Measurements from ENCODE around the gene NSDHL. TPM values are rescaled to one million over a fixed set of nuclear protein-coding genes. Genes with fewer than 3 reads are reported as not detected.
"Not testable (repeated sequence)": the region's sequence is repeated elsewhere in the genome, so short reads cannot be mapped to it uniquely, and the experiment has no call there.

Gene NSDHL
- total RNA-seq = 24.0 and 24.9 TPM in 2 replicates

DNA sequence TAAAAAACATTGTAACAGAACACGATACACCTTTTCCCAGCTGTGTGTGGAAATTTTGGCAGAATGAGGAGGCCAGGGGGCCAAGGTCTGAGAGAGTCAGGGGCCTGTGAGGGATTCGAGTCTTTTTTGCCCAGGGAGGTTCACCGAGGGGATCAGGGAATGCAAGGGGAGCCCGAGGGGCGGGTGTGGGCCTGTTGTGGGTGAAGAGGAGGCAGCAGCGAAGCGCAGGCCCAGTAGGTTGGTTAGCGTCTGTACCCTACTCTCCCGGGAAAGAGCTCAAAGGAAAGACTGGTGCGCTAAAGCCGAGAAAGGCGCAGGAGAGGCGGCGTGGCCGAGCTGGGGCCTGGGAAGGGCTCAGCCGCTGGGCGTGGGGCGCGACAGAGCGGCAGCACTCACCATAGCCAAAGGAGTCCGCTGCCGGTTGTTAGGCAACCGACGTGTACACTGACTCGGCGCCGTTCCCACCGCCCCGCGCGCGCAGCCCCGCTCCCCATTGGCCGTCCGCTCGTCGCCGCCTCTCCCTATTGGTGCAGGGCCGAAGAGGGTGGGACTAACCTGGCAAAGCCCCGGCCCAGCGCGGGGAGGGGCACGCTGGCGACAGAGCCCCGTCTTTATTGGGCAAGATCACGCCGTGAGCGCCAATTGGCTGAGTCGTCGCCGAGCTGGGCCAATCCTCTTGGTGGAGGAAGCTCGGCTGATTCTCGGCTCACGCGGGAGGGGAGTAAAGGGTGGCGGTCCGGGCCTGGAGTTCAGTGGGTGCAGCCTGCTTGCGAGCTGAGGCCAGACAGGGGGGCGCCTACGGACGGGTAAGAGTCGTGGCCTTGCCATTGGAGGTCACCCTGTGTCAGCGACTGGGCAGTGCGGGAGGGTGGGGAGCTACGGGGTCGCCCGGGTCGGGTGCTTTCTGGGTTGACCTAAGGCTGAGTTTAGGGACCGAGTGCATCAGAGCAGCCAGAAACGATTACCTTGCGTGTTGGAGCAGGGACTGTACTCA lies at the start of gene NSDHL, which contains the start of gene CETN2:
Gene NSDHL (plus strand): TSS at position 752 of the 994 bp plus-strand sequence. CDS start 15,262 bp downstream, outside the sequence.
Gene CETN2 (minus strand): TSS at position 446 of the 994 bp plus-strand sequence. CDS start 47 bp downstream, at position 399.
- peak within 1 kb of the TSS; percentile 90 for H3K27ac Mint-ChIP-seq
- H3K9me3 Mint-ChIP-seq = no peaks in the 10 kb centered on the region
- H3K4me1 Mint-ChIP-seq (ENCODE audit: low read depth) = peaks cover 19% of the 10 kb centered on the region
- DNase-seq (ENCODE audit: low spot score) = peak; percentile 91
- H3K4me3 Mint-ChIP-seq = peak within 1 kb of the TSS; percentile 94
- intact Hi-C loops (cut with micrococcal nuclease) = loop anchor here (2.0 to 10.0 kb wide), 2 partner anchors 94 to 1438 kb away; no protein-coding TSS in a partner anchor
- peaks cover 12% of the 10 kb centered on the region for H3K36me3 Mint-ChIP-seq (ENCODE audit: low read depth)
- no peaks in the 10 kb centered on the region for H3K27me3 Mint-ChIP-seq (ENCODE audit: insufficient read depth)

DNA sequence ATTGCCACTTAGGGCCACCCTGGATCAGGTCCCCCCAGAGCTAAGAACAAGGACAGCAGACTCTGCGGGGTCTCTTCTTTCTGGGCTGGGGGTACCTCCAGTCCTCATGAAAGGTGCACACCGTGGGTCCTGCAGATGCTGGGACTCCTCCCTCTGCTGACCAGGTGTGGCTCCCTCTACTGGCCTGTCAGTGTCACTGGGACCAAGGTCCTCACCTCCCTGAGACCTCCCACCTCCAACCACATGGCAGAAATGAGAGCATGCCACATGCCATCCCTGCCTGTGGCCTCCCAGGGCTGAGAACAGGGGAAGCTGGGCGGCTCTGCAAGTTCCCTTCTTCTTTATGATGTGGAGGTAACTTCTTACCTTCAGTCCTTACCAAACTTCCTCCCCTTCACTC lies 43.8 kb upstream of the NSDHL start:
- H3K4me3 Mint-ChIP-seq; intact Hi-C loops (cut with micrococcal nuclease); H3K4me1 Mint-ChIP-seq (ENCODE audit: low read depth); H3K36me3 Mint-ChIP-seq (ENCODE audit: low read depth); H3K27ac Mint-ChIP-seq; H3K27me3 Mint-ChIP-seq (ENCODE audit: insufficient read depth); DNase-seq (ENCODE audit: low spot score); H3K9me3 Mint-ChIP-seq: not testable (repeated sequence)

DNA sequence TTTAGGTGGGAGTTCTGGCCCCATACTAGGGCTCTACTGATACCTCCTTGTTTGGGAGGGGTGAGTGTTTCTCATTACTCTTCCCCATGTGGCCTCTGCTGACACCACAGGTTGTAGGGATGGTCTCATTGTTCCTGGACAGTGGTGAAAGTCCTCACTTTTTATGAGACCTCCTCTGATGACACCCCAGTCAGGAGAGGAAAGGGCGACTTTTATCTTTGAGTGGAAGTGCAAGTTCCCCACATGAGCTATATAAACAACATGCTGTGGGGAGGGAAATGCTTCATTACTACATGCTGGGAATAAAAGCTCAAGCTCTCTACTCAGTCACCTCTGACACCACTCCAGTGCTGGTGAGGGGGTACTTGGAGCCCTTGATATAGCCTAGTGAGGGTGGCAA lies 31.9 kb upstream of the NSDHL start:
- no peak overlapping the region for H3K27ac Mint-ChIP-seq
- H3K9me3 Mint-ChIP-seq = no peaks in the 10 kb centered on the region
- no peaks in the 10 kb centered on the region for H3K4me1 Mint-ChIP-seq (ENCODE audit: low read depth)
- intact Hi-C loops (cut with micrococcal nuclease) = no loop called here
- H3K36me3 Mint-ChIP-seq (ENCODE audit: low read depth) = no peaks in the 10 kb centered on the region
- DNase-seq (ENCODE audit: low spot score) = no peak
- no peak overlapping the region for H3K4me3 Mint-ChIP-seq
- H3K27me3 Mint-ChIP-seq (ENCODE audit: insufficient read depth) = peaks cover 5% of the 10 kb centered on the region

DNA sequence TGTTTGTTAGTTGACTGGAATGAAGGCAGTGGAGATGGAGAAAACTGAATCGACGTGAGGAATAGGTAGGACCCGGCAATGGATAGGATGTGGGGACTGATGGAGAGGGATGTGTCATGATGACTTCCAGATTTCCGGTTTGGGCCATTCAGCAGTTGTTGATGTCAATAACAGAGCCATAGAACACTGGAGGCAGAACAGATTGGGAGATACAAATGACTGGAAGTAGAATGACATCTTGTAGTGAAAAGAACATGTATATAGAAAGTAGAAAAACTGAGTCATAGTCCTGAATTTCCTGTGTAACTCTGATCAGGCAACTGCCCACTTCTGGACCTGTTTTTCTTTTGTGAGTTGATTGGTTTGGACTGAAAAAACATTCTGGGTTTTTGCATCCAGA lies 24.8 kb upstream of the NSDHL start:
- DNase-seq (ENCODE audit: low spot score) = no peak
- Mint-ChIP-seq H3K27me3 (ENCODE audit: insufficient read depth) (peaks cover 5% of the 10 kb centered on the region), H3K27ac (peak overlapping the region; percentile 9), H3K9me3 (no peaks in the 10 kb centered on the region), H3K4me1 (ENCODE audit: low read depth) (peaks cover 8% of the 10 kb centered on the region), H3K36me3 (ENCODE audit: low read depth) (no peaks in the 10 kb centered on the region), H3K4me3 (no peak overlapping the region)
- intact Hi-C loops (cut with micrococcal nuclease) = no loop called here

DNA sequence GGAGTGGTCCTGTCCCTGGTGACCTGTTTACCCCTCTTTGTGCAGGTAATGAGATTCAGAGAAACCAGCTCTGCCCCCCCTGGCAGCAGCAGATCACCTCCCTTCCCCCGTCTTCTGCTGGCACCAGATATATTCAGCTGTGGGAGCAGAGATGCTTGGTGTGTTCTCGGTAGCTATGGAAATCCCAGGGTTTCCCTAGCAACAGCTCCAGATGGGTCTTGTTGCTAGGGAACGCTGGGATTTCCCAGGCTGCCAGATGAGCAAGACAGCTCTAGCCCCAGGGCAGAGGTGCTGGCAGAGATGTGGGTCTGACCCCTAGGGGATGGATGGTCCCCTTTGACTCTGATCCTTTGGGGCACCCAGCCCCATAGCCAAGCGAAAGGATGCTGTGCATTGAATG lies 20.5 kb upstream of the NSDHL start:
- H3K27me3 Mint-ChIP-seq (ENCODE audit: insufficient read depth) = no peaks in the 10 kb centered on the region
- no peaks in the 10 kb centered on the region for H3K9me3 Mint-ChIP-seq
- H3K4me3 Mint-ChIP-seq = no peak overlapping the region
- H3K36me3 Mint-ChIP-seq (ENCODE audit: low read depth) = no peaks in the 10 kb centered on the region
- H3K4me1 Mint-ChIP-seq (ENCODE audit: low read depth) = peaks cover 18% of the 10 kb centered on the region
- intact Hi-C loops (cut with micrococcal nuclease) = no loop called here
- no peak overlapping the region for H3K27ac Mint-ChIP-seq
- DNase-seq (ENCODE audit: low spot score) = no peak

DNA sequence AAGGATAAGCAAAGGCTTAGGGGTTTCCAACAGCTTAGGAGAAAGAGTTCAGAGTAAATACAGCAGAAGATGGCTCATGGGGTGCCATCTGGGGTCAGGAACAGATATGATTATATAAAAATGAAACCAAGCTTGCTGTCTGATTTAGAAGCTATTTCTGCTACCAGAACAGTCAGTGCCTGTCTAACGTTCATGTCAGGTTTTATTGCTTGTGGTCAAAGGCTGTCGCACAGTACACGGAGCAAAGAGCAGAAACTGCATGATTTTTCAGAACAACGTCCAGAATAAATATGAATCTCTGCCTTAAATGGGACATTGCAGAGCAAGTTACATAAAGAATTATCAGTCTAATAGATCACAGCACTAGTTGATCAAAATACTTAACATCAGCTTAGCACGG lies 17.7 kb upstream of the NSDHL start:
- intact Hi-C loops (cut with micrococcal nuclease) = no loop called here
- no peaks in the 10 kb centered on the region for H3K36me3 Mint-ChIP-seq (ENCODE audit: low read depth)
- no peaks in the 10 kb centered on the region for H3K9me3 Mint-ChIP-seq
- no peaks in the 10 kb centered on the region for H3K27me3 Mint-ChIP-seq (ENCODE audit: insufficient read depth)
- no peak overlapping the region for H3K4me3 Mint-ChIP-seq
- no peak overlapping the region for H3K27ac Mint-ChIP-seq
- DNase-seq (ENCODE audit: low spot score) = no peak
- peaks cover 11% of the 10 kb centered on the region for H3K4me1 Mint-ChIP-seq (ENCODE audit: low read depth)

DNA sequence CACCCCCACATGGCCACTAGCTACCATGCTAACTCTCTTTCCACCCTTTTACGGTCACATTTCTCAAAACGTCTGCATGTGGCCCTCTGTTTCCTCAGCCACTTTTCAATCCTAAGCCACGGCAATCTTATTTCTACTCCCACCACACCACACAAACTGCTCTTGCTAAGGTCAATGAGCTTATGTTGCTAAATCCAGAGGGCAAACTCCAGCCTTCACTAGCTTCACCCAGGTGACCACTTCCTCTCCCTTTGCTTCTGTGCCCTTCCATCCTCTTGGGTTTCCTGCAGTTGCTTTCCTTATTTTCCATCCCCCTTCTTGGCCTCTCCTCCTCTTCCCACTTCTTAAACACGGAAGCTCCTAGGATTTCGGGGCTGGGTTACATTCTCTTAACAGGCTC lies 16.8 kb upstream of the NSDHL start:
- no peaks in the 10 kb centered on the region for H3K9me3 Mint-ChIP-seq
- no peak for DNase-seq (ENCODE audit: low spot score)
- H3K4me1 Mint-ChIP-seq (ENCODE audit: low read depth) = peaks cover 11% of the 10 kb centered on the region
- no peak overlapping the region for H3K27ac Mint-ChIP-seq
- H3K27me3 Mint-ChIP-seq (ENCODE audit: insufficient read depth) = no peaks in the 10 kb centered on the region
- intact Hi-C loops (cut with micrococcal nuclease) = no loop called here
- no peak overlapping the region for H3K4me3 Mint-ChIP-seq
- no peaks in the 10 kb centered on the region for H3K36me3 Mint-ChIP-seq (ENCODE audit: low read depth)

DNA sequence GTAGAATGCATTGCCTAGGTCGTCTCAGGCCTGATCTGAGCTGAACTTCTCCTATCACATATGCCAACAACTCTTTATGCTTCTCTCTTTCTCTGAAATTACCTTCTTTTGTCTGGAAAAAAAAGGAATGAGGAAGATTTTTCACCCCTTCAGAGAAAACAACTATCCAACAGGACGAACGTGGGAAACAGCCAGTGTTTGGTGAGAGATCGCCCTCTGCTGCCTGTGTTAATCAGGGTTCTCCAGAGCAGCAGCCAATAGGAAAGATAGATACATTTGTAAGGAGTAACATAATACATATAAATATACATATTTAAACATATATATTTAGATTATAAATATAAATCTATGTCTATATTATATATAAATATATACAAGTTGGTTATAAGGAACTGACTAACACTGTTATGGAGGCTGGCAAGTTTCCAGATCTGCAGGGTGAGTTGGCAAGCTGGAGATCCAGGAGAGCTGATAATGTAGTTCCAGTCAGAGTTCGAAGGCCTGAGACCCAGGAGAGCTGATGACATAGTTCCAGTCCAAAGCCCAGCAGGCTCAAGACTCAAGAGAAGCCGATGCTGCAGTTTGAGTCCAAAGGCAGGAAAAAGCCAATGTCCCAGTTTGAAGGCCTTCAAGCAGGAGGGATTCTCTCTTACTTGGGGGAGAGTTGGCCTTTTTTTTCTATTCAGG lies 13.6 kb upstream of the NSDHL start:
- Mint-ChIP-seq H3K9me3 (no peaks in the 10 kb centered on the region), H3K27ac (no peak overlapping the region), H3K36me3 (ENCODE audit: low read depth) (no peaks in the 10 kb centered on the region), H3K4me1 (ENCODE audit: low read depth) (peaks cover 11% of the 10 kb centered on the region), H3K4me3 (no peak overlapping the region), H3K27me3 (ENCODE audit: insufficient read depth) (no peaks in the 10 kb centered on the region)
- intact Hi-C loops (cut with micrococcal nuclease) = loop anchor here (5.0 kb wide), 1 partner anchor 1065 kb away; no protein-coding TSS in a partner anchor
- DNase-seq (ENCODE audit: low spot score) = no peak

DNA sequence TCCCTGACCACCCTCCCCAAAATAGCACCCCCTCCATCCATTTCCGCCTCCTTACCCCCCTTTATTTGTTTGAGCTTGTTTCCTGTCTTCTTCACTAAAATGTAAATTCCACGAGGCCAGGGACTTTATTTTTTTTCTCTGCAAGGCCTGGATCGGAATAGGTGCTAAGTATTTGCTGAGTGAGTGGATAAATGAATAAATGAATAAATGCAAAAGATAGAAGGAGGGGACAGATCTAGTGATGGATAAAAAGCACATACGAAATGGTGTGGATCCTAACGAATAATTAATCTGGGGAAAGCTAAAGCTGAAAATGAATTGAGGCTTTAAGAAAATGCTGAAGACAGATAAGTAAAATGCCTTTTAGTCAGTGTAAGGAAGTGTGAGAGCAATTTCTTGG lies 12.5 kb upstream of the NSDHL start:
- no peak for DNase-seq (ENCODE audit: low spot score)
- intact Hi-C loops (cut with micrococcal nuclease) = loop anchor here (5.0 kb wide), 1 partner anchor 1066 kb away; no protein-coding TSS in a partner anchor
- no peaks in the 10 kb centered on the region for H3K9me3 Mint-ChIP-seq
- peaks cover 11% of the 10 kb centered on the region for H3K4me1 Mint-ChIP-seq (ENCODE audit: low read depth)
- H3K36me3 Mint-ChIP-seq (ENCODE audit: low read depth) = no peaks in the 10 kb centered on the region
- no peaks in the 10 kb centered on the region for H3K27me3 Mint-ChIP-seq (ENCODE audit: insufficient read depth)
- H3K4me3 Mint-ChIP-seq = no peak overlapping the region
- no peak overlapping the region for H3K27ac Mint-ChIP-seq

DNA sequence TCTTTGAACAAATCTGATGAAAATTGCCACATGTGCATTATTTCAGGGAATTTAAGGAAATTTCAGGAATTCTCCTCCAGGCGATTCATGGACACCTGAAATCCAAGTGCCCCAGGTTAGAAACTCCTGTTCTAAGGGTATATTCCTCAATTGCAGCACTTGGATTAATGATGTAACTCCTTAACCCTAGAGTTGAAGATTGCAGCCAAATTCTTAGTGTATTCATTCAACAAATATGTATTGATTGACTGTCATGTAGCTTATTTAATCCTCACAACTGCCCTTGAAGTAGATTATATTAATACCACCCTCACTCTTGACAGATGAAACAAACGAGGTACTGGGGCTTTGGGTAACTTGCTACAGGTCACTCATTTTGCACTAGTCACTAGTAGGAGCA lies 11.6 kb upstream of the NSDHL start:
- Mint-ChIP-seq H3K4me3 (no peak overlapping the region), H3K9me3 (no peaks in the 10 kb centered on the region), H3K36me3 (ENCODE audit: low read depth) (no peaks in the 10 kb centered on the region), H3K27me3 (ENCODE audit: insufficient read depth) (no peaks in the 10 kb centered on the region), H3K4me1 (ENCODE audit: low read depth) (peaks cover 3% of the 10 kb centered on the region), H3K27ac (no peak overlapping the region)
- no peak for DNase-seq (ENCODE audit: low spot score)
- intact Hi-C loops (cut with micrococcal nuclease) = loop anchor here (5.0 kb wide), 1 partner anchor 1067 kb away; no protein-coding TSS in a partner anchor

DNA sequence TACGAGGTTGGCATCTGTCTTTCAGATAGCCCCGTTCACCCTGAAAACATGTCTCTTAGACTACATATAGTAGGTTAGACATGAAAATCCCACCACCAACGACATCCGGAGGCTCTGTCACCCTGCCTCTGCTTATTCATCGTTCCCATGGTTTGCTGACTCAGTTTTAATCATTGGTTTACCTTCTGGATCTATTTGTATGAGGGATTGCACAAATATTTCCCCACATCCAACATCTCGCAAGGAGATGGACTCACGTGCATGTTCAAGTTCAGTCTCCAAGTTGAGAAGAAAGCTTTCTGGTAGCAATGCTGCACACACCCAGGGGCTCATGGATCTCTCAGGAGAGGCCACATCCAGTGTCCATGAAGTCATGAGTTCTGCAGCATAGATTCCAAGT lies 11.1 kb upstream of the NSDHL start:
- Mint-ChIP-seq H3K4me3 (no peak overlapping the region), H3K9me3 (no peaks in the 10 kb centered on the region), H3K36me3 (ENCODE audit: low read depth) (no peaks in the 10 kb centered on the region), H3K4me1 (ENCODE audit: low read depth) (no peaks in the 10 kb centered on the region), H3K27me3 (ENCODE audit: insufficient read depth) (no peaks in the 10 kb centered on the region), H3K27ac (no peak overlapping the region)
- no peak for DNase-seq (ENCODE audit: low spot score)
- intact Hi-C loops (cut with micrococcal nuclease) = loop anchor here (5.0 kb wide), 2 partner anchors 1067 to 1667 kb away; no protein-coding TSS in a partner anchor

DNA sequence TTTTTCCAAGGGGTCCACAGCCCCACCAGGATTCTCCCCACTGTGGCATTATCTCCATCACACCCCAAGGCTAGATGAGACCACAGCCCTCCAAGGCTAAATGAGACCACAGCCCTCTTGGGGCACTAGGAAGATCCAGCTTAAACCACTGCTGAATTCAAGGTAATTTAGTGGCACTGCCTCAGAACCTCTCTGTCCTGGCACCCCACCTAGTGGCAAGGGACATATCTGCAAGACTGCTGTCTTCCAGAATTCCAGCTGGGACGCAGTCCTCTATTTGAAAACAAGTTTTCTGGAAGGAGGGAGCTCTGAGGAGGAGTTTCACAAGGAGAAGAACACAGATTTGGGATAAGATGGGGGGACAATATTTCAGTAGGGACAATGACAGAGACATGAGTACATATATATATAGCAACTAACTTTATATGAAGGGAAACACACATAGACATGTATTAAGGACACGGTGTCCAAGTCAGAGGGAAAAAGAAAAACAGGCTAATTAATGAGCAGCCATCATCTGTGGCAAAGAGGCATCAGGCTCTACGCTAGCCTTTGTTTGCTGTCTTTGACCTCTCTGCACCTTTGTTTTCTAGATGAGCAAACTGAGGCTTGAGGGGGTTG lies 9.6 kb upstream of the NSDHL start:
- no peaks in the 10 kb centered on the region for H3K9me3 Mint-ChIP-seq
- H3K27ac Mint-ChIP-seq = no peak overlapping the region
- H3K4me3 Mint-ChIP-seq = no peak overlapping the region
- no peaks in the 10 kb centered on the region for H3K4me1 Mint-ChIP-seq (ENCODE audit: low read depth)
- no peaks in the 10 kb centered on the region for H3K36me3 Mint-ChIP-seq (ENCODE audit: low read depth)
- intact Hi-C loops (cut with micrococcal nuclease) = loop anchor here (5.0 kb wide), 1 partner anchor 1669 kb away; no protein-coding TSS in a partner anchor
- no peak for DNase-seq (ENCODE audit: low spot score)
- H3K27me3 Mint-ChIP-seq (ENCODE audit: insufficient read depth) = no peaks in the 10 kb centered on the region

Measured in activated T-helper 1 cell treated with anti-CD3 and anti-CD28 coated beads, Interleukin-12 subunit alpha, Interleukin-12 subunit beta, Interleukin-2, Interleukin-4 antibody, amounts not matched to agents 30 ng/mL and 10 ng/mL and 1 ng/mL, durations not matched to agents 14 hours and 24 hours and 36 hours (primary cell).